ENCODE results near the gene NKD2. TPM values are rescaled to one million over a fixed set of nuclear protein-coding genes. Genes with fewer than 3 reads are reported as not detected.

NKD2 gene
- total RNA-seq, 2 experiments from 2014 or later = 0.17 to 0.30 TPM

DNA sequence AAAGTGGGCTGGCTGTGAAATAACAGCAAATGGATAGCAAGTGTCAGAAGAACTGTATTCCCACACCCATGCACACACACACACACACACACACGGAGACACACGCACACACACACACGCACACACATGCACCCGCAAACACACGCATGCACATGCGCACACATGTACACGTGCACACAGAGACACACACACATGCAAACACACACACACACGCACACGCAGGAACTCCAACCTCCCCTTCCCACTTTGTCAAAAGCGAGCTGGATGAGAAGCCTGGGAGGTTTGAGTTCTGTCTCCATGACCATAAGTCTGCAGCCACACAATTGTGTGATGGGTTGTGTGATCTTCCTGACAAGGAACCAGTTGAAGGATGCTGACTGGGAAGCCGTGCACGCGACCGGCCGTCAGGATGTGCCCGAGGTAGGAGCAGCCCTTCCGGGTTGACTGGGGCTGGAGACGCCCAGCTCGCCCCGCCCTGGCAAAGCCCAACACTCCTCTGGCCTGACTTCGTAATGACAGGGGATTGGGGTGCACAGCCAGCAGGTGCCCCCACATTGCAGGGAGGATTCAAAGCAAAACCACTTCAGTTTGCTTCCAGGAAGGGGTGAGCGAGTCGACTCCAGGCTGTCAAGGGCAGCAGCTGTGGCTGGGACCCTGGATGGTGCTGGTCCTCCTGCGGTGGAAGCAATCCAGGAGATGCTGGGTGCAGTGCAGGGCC, 29.3 kb upstream of the NKD2 start:
- TF ChIP-seq, protein P1, sequence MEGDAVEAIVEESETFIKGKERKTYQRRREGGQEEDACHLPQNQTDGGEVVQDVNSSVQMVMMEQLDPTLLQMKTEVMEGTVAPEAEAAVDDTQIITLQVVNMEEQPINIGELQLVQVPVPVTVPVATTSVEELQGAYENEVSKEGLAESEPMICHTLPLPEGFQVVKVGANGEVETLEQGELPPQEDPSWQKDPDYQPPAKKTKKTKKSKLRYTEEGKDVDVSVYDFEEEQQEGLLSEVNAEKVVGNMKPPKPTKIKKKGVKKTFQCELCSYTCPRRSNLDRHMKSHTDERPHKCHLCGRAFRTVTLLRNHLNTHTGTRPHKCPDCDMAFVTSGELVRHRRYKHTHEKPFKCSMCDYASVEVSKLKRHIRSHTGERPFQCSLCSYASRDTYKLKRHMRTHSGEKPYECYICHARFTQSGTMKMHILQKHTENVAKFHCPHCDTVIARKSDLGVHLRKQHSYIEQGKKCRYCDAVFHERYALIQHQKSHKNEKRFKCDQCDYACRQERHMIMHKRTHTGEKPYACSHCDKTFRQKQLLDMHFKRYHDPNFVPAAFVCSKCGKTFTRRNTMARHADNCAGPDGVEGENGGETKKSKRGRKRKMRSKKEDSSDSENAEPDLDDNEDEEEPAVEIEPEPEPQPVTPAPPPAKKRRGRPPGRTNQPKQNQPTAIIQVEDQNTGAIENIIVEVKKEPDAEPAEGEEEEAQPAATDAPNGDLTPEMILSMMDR (IDR thresholded peaks at IDR 0.05) = no peak
- peaks cover 9% of the 10 kb centered on the region for H3K4me1 Mint-ChIP-seq (ENCODE audit: low read depth)
- no peak overlapping the region for H3K27ac Mint-ChIP-seq
- no peaks in the 10 kb centered on the region for H3K9me3 Mint-ChIP-seq
- no peak overlapping the region for H3K4me3 ChIP-seq (ENCODE audit: low read length)
- H3K27ac ChIP-seq (ENCODE audit: low read depth in 1 of 2, low read length in 2 of 2) = no peak overlapping the region
- no peaks in the 10 kb centered on the region for H3K36me3 ChIP-seq (ENCODE audit: insufficient read depth, low read length)
- peaks cover 0 to 16% of the 10 kb centered on the region in 2 experiments for H3K9me3 ChIP-seq (ENCODE audit: control insufficient read depth in 1 of 2, insufficient read depth in 1 of 2, low read length in 2 of 2)
- ATAC-seq (ENCODE audit: poor library complexity) = no peak
- no peaks in the 10 kb centered on the region for H3K27me3 ChIP-seq (ENCODE audit: control insufficient read depth in 1 of 2, insufficient read depth in 2 of 2, low read length in 2 of 2)
- CTCF ChIA-PET = no interaction called here
- no peaks in the 10 kb centered on the region for H3K36me3 Mint-ChIP-seq (ENCODE audit: low read depth)
- no peak overlapping the region for H3K4me3 Mint-ChIP-seq
- DNase-seq = no peak
- POLR2A ChIA-PET = no interaction called here
- intact Hi-C loops (cut with DNase I, micrococcal nuclease) = no loop called here
- no peaks in the 10 kb centered on the region for H3K27me3 Mint-ChIP-seq
- H3K4me1 ChIP-seq (ENCODE audit: insufficient read depth, low read length) = no peaks in the 10 kb centered on the region

- H3K4me3 Mint-ChIP-seq = no peak overlapping the region
- no peak overlapping the region for H3K27ac Mint-ChIP-seq
- no peak overlapping the region for H3K4me3 ChIP-seq (ENCODE audit: low read length)
- CTCF ChIA-PET = no interaction called here
- TF ChIP-seq, protein P1 (IDR thresholded peaks at IDR 0.05) = no peak
- H3K36me3 Mint-ChIP-seq (ENCODE audit: low read depth) = no peaks in the 10 kb centered on the region
- H3K27me3 ChIP-seq (ENCODE audit: control insufficient read depth in 1 of 2, insufficient read depth in 2 of 2, low read length in 2 of 2) = no peaks in the 10 kb centered on the region
- H3K27ac ChIP-seq (ENCODE audit: low read depth in 1 of 2, low read length in 2 of 2) = no peak overlapping the region
- intact Hi-C loops (cut with DNase I, micrococcal nuclease) = no loop called here
- ATAC-seq (ENCODE audit: poor library complexity) (no peak), DNase-seq (no peak)
- H3K36me3 ChIP-seq (ENCODE audit: insufficient read depth, low read length) = no peaks in the 10 kb centered on the region
- POLR2A ChIA-PET = no interaction called here
- peaks cover 0 to 16% of the 10 kb centered on the region in 2 experiments for H3K9me3 ChIP-seq (ENCODE audit: control insufficient read depth in 1 of 2, insufficient read depth in 1 of 2, low read length in 2 of 2)
- peaks cover 11% of the 10 kb centered on the region for H3K4me1 Mint-ChIP-seq (ENCODE audit: low read depth)
- H3K9me3 Mint-ChIP-seq = no peaks in the 10 kb centered on the region
- H3K27me3 Mint-ChIP-seq = peaks cover 5% of the 10 kb centered on the region
- no peaks in the 10 kb centered on the region for H3K4me1 ChIP-seq (ENCODE audit: insufficient read depth, low read length)
Observed at GRCh38 chr5:980001-980588, 28.5 kb upstream of the NKD2 start.

DNA sequence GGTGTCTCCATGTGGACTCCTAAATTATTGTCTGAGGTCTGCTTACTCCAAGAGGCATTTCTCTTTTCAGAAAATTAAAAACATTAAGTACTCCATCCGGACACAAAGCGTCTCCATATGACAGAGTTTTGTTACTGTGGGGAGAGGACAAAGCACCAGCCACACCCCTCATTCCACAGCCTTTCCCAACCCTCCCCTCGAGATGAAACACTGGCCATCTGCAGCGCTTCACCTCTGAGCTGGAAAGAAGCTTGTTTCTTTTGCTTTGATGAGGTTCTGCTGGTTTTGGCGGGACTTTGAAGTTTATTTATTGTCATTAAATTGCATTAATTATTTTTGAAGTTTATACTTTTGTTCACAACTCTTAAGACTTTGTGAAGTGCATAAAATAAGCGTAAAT, 27.6 kb upstream of the NKD2 start:
- Mint-ChIP-seq H3K4me1 (ENCODE audit: low read depth) (peaks cover 11% of the 10 kb centered on the region), H3K27me3 (peaks cover 10% of the 10 kb centered on the region), H3K4me3 (no peak overlapping the region), H3K27ac (no peak overlapping the region), H3K36me3 (ENCODE audit: low read depth) (no peaks in the 10 kb centered on the region), H3K9me3 (peaks cover 3% of the 10 kb centered on the region)
- no peaks in the 10 kb centered on the region for H3K4me1 ChIP-seq (ENCODE audit: insufficient read depth, low read length)
- DNase-seq (no peak), ATAC-seq (ENCODE audit: poor library complexity) (no peak)
- no peaks in the 10 kb centered on the region for H3K36me3 ChIP-seq (ENCODE audit: insufficient read depth, low read length)
- TF ChIP-seq, protein P1 (IDR thresholded peaks at IDR 0.05) = no peak
- ChIA-PET POLR2A (no interaction called here), CTCF (no interaction called here)
- H3K27me3 ChIP-seq (ENCODE audit: control insufficient read depth in 1 of 2, insufficient read depth in 2 of 2, low read length in 2 of 2) = no peaks in the 10 kb centered on the region
- H3K4me3 ChIP-seq (ENCODE audit: low read length) = no peak overlapping the region
- intact Hi-C loops (cut with DNase I, micrococcal nuclease) = no loop called here
- no peak overlapping the region for H3K27ac ChIP-seq (ENCODE audit: low read depth in 1 of 2, low read length in 2 of 2)
- H3K9me3 ChIP-seq (ENCODE audit: control insufficient read depth in 1 of 2, insufficient read depth in 1 of 2, low read length in 2 of 2) = peaks cover 0 to 16% of the 10 kb centered on the region in 2 experiments

Measured in CD4-positive, alpha-beta T cell (primary cell).